IPS-15b (cell line): ENCODE data around the gene LSM3.

Source experiments
- H3K27me3 ChIP-seq: one replicate; pipeline ENCODE4 v1.6.1; 2013; ENCODE audit warnings: low read length; ENCODE audit not compliant: control insufficient read depth, insufficient read depth
- H3K36me3 ChIP-seq: one replicate; pipeline ENCODE4 v1.6.1; 2013; ENCODE audit warnings: low read length; ENCODE audit not compliant: control insufficient read depth, insufficient read depth
- H3K4me1 ChIP-seq: one replicate; pipeline ENCODE4 v1.6.1; 2013; ENCODE audit warnings: mild to moderate bottlenecking, low read length; ENCODE audit not compliant: control insufficient read depth, insufficient read depth
- H3K4me3 ChIP-seq: one replicate; pipeline ENCODE4 v1.5.1; 2013; ENCODE audit warnings: low read depth, low read length
- H3K9ac ChIP-seq: one replicate; pipeline ENCODE4 v1.6.1; 2013; ENCODE audit warnings: low read depth, mild to moderate bottlenecking, low read length
- H3K9me3 ChIP-seq: one replicate; pipeline ENCODE4 v1.6.1; 2013; ENCODE audit warnings: mild to moderate bottlenecking, low read length; ENCODE audit not compliant: control insufficient read depth, insufficient read depth

LSM3 gene

GRCh38 chr3:14145236-14145635 is 33.4 kb upstream of the LSM3 start:
- Histone ChIP-seq H3K9ac (no peak overlapping the region), H3K27me3 (no peaks in the 10 kb centered on the region), H3K36me3 (peaks cover 18% of the 10 kb centered on the region), H3K4me1 (peaks cover 7% of the 10 kb centered on the region), H3K9me3 (no peaks in the 10 kb centered on the region), H3K4me3 (no peak overlapping the region)

- Histone ChIP-seq H3K36me3 (peaks cover 18% of the 10 kb centered on the region), H3K9ac (no peak overlapping the region)
Observed at GRCh38 chr3:14145670-14146380, 32.8 kb upstream of the LSM3 start.

GRCh38 chr3:14146381-14147065 is 32.1 kb upstream of the LSM3 start:
- H3K27me3 ChIP-seq: no peaks in the 10 kb centered on the region
- H3K4me1 ChIP-seq: peaks cover 7% of the 10 kb centered on the region
- no peak overlapping the region for H3K4me3 ChIP-seq
- H3K9me3 ChIP-seq: no peaks in the 10 kb centered on the region
- peaks cover 15% of the 10 kb centered on the region for H3K36me3 ChIP-seq
- no peak overlapping the region for H3K9ac ChIP-seq

More at GRCh38 chr3:14145670-14146380, 32.8 kb upstream of the LSM3 start:
- H3K4me3 ChIP-seq: no peak overlapping the region
- no peaks in the 10 kb centered on the region for H3K27me3 ChIP-seq
- no peaks in the 10 kb centered on the region for H3K9me3 ChIP-seq
- peaks cover 7% of the 10 kb centered on the region for H3K4me1 ChIP-seq

- Histone ChIP-seq H3K4me1 (peaks cover 7% of the 10 kb centered on the region), H3K4me3 (no peak overlapping the region), H3K27me3 (no peaks in the 10 kb centered on the region), H3K9ac (no peak overlapping the region), H3K36me3 (peaks cover 13% of the 10 kb centered on the region), H3K9me3 (no peaks in the 10 kb centered on the region)
Observed at GRCh38 chr3:14147066-14147435, 31.6 kb upstream of the LSM3 start.

- Histone ChIP-seq H3K9ac (no peak overlapping the region), H3K4me3 (no peak overlapping the region), H3K36me3 (peaks cover 13% of the 10 kb centered on the region), H3K27me3 (no peaks in the 10 kb centered on the region), H3K9me3 (no peaks in the 10 kb centered on the region), H3K4me1 (peaks cover 7% of the 10 kb centered on the region)
Observed at GRCh38 chr3:14147617-14148016, 31.0 kb upstream of the LSM3 start.

GRCh38 chr3:14148041-14148985 is 30.3 kb upstream of the LSM3 start:
- H3K4me1 ChIP-seq: peaks cover 7% of the 10 kb centered on the region
- no peak overlapping the region for H3K4me3 ChIP-seq
- peak overlapping the region; percentile 5 for H3K9ac ChIP-seq
- no peaks in the 10 kb centered on the region for H3K9me3 ChIP-seq
- no peaks in the 10 kb centered on the region for H3K27me3 ChIP-seq
- H3K36me3 ChIP-seq: peaks cover 13% of the 10 kb centered on the region

GRCh38 chr3:14150078-14150477 is 28.5 kb upstream of the LSM3 start:
- Histone ChIP-seq H3K9ac (no peak overlapping the region), H3K4me1 (peaks cover 5% of the 10 kb centered on the region), H3K9me3 (no peaks in the 10 kb centered on the region), H3K27me3 (no peaks in the 10 kb centered on the region), H3K36me3 (peaks cover 17% of the 10 kb centered on the region), H3K4me3 (no peak overlapping the region)

GRCh38 chr3:14150491-14151230 is 28.0 kb upstream of the LSM3 start:
- H3K27me3 ChIP-seq: no peaks in the 10 kb centered on the region
- peaks cover 5% of the 10 kb centered on the region for H3K4me1 ChIP-seq
- H3K4me3 ChIP-seq: no peak overlapping the region

GRCh38 chr3:14151471-14152083 is 27.0 kb upstream of the LSM3 start:
- no peaks in the 10 kb centered on the region for H3K9me3 ChIP-seq
- peaks cover 5% of the 10 kb centered on the region for H3K4me1 ChIP-seq
- no peak overlapping the region for H3K9ac ChIP-seq
- peaks cover 20% of the 10 kb centered on the region for H3K36me3 ChIP-seq
- H3K4me3 ChIP-seq: no peak overlapping the region
- H3K27me3 ChIP-seq: no peaks in the 10 kb centered on the region

More at GRCh38 chr3:14150491-14151230, 28.0 kb upstream of the LSM3 start:
- Histone ChIP-seq H3K36me3 (peaks cover 17% of the 10 kb centered on the region), H3K9ac (no peak overlapping the region), H3K9me3 (no peaks in the 10 kb centered on the region)

GRCh38 chr3:14152233-14152962 is 26.2 kb upstream of the LSM3 start:
- Histone ChIP-seq H3K9me3 (no peaks in the 10 kb centered on the region), H3K4me3 (no peak overlapping the region), H3K9ac (no peak overlapping the region), H3K36me3 (peaks cover 19% of the 10 kb centered on the region), H3K27me3 (no peaks in the 10 kb centered on the region), H3K4me1 (peaks cover 5% of the 10 kb centered on the region)
